GM12892 (cell line): ENCODE measurements around the gene L3MBTL3. TPM values are rescaled to one million over a fixed set of nuclear protein-coding genes. Genes with fewer than 3 reads are reported as not detected.

Experiments used
- DNase-seq: peaks from one replicate; pipeline ENCODE4 v3.0.0; 2011; ENCODE audit not compliant: insufficient read length
- FAIRE-seq: peaks from 2 replicates; lab custom pipeline; 2011; peaks lifted over from hg19 to GRCh38; lab: Jason Lieb, UNC
- POLR2A ChIP-seq: IDR thresholded peaks from 2 replicates; pipeline ENCODE4 v1.6.1; 2011; ENCODE audit warnings: low read depth, low read length, control low read depth
- POLR2AphosphoS5 ChIP-seq: IDR thresholded peaks from 2 replicates; pipeline ENCODE4 v1.6.1; 2011; ENCODE audit warnings: low read depth, low read length, control low read depth
- TAF1 ChIP-seq: IDR thresholded peaks from 2 replicates; pipeline ENCODE4 v1.6.1; 2011; ENCODE audit warnings: low read depth, mild to moderate bottlenecking, control low read depth, low read length, borderline replicate concordance
- polyA plus RNA-seq: library from polyadenylated mRNA; unstranded; fragments of >200 nt; gene quantifications from one replicate; pipeline ENCODE4 v1.2.1, GENCODE V29; 2012; ENCODE audit warnings: missing spikeins, inconsistent platforms; ENCODE audit not compliant: missing spikeins

L3MBTL3 gene
- 11.0 TPM for polyA plus RNA-seq

GRCh38 chr6:130018292-130018743 is at the start of gene L3MBTL3:
Gene L3MBTL3, plus strand, starts transcription at chr6:130018581. Its CDS starts 24,119 bp downstream, at chr6:130042700.
- TF ChIP-seq POLR2A (no peak), TAF1 (no peak), POLR2AphosphoS5 (no peak)
- DNase-seq (peak; percentile 61), FAIRE-seq (peak; percentile 53)

GRCh38 chr6:129969064-129969463 is 49.3 kb upstream of the L3MBTL3 start:
- DNase-seq (no peak), FAIRE-seq (no peak)
- no peak for TF ChIP-seq POLR2AphosphoS5
- no peak for TF ChIP-seq POLR2A
- no peak for TF ChIP-seq TAF1

GRCh38 chr6:129976110-129976509 is 42.3 kb upstream of the L3MBTL3 start:
- no peak for DNase-seq
- FAIRE-seq: no peak
- TF ChIP-seq TAF1 (no peak), POLR2AphosphoS5 (no peak), POLR2A (no peak)

GRCh38 chr6:129978148-129978916 is 40.0 kb upstream of the L3MBTL3 start:
- FAIRE-seq: no peak
- DNase-seq: no peak
- TF ChIP-seq POLR2A: no peak
- no peak for TF ChIP-seq POLR2AphosphoS5
- TF ChIP-seq TAF1: no peak

DNA sequence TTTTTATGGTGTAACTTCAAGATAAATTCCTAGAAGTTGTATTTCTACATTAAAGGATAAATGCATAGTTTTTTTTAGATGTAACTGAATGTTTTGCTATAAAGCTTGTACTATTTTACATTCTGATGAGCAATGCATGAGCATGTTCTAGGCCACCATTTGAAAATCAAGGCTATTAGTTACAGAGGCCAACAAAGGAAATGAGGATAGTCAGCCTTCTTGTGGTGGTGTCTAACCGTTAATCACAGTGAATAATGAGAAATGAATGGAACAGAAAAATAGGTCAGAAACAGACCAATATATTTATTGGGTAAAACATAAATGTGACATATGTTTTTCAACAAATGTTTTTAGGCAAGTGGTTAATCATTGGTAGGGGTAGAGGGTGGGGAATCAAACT is 37.6 kb upstream of the L3MBTL3 start:
- no peak for TF ChIP-seq POLR2AphosphoS5
- no peak for TF ChIP-seq POLR2A
- no peak for TF ChIP-seq TAF1
- FAIRE-seq (no peak), DNase-seq (no peak)

GRCh38 chr6:129981598-129981997 is 36.8 kb upstream of the L3MBTL3 start:
- TF ChIP-seq TAF1 (no peak), POLR2A (no peak), POLR2AphosphoS5 (no peak)
- no peak for FAIRE-seq
- no peak for DNase-seq

DNA sequence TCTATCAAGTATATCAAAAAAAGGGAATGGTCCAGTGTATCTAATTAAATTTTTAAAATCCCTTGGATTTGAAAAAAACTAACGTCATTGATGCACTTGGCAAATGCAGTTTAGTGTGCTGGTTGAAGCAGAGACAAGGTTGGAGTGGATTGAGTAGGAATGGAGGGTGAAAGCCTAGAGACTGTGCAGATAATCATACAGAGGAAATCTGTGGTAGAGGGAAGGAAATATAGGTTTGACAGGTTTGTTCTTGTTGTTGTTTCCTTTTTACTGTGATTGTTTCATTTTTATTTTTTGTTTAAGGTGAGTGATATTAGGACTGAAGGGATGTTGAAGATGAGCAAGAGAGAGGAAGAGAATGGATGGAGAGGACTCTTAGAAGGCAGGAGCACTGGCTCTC is 29.0 kb upstream of the L3MBTL3 start:
- FAIRE-seq (no peak), DNase-seq (no peak)
- no peak for TF ChIP-seq TAF1
- TF ChIP-seq POLR2A: no peak
- no peak for TF ChIP-seq POLR2AphosphoS5

DNA sequence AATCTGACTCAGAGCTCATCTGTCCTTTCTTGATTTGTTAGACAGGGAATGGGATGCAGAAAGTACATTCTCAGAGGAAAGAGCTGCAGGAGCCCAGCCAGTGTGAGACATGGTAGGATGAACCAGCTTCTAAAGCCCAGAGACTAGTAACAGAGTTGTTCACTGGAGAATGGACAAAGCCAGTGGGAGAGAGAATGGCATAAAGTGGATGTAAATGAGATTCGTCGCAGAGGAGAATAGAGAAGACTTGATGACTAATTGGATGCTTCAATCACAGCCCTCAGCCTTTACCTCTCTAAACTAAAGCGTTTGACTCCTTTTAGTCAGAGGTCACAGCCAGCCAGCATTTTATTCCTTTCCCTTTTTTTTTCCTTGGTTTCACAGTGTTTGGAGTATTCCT is 25.5 kb upstream of the L3MBTL3 start:
- DNase-seq (no peak), FAIRE-seq (no peak)
- no peak for TF ChIP-seq TAF1
- no peak for TF ChIP-seq POLR2A
- TF ChIP-seq POLR2AphosphoS5: no peak

DNA sequence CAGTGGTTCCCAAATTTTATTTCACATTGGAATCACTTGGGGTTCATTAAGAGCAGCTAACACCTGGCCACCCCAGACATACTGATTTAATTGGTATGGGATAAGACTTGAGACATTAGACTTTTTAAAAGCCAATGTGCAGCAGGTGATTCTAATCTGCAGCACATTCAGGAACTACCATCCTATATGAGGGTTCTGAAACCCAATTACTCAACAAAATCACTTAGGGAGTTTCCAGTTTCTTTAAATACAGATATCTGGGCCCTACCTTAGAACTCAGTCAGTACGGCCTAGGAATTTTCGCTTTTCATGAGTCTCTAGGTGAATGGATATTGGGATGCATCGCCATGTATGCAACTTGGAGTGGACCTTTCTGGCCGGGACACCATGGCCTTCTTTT is 24.0 kb upstream of the L3MBTL3 start:
- TF ChIP-seq POLR2A (no peak), TAF1 (no peak), POLR2AphosphoS5 (no peak)
- DNase-seq (no peak), FAIRE-seq (no peak)

- FAIRE-seq (no peak), DNase-seq (no peak)
- TF ChIP-seq POLR2AphosphoS5: no peak
- TF ChIP-seq POLR2A: no peak
- no peak for TF ChIP-seq TAF1
These were observed 22.0 kb upstream of the L3MBTL3 start for GRCh38 chr6:129996387-129996786.

GRCh38 chr6:130000526-130001421 is 17.6 kb upstream of the L3MBTL3 start:
- no peak for FAIRE-seq
- no peak for DNase-seq
- TF ChIP-seq POLR2AphosphoS5 (no peak), POLR2A (no peak), TAF1 (no peak)
